ENCODE measurements around the gene C10orf143.

C10orf143 gene

GRCh38 chr10:130042381-130042780 is 68.2 kb downstream of the C10orf143 start:
- Mint-ChIP-seq H3K4me1 (ENCODE audit: low read depth) (no peaks in the 10 kb centered on the region), H3K27me3 (peaks cover 1% of the 10 kb centered on the region), H3K9me3 (no peaks in the 10 kb centered on the region), H3K4me3 (no peak overlapping the region), H3K36me3 (ENCODE audit: low read depth) (no peaks in the 10 kb centered on the region), H3K27ac (no peak overlapping the region)
- intact Hi-C loops (cut with micrococcal nuclease), result no loop called here

GRCh38 chr10:130041451-130042371 is 68.9 kb downstream of the C10orf143 start:
- intact Hi-C loops (cut with micrococcal nuclease), result no loop called here
- Mint-ChIP-seq H3K4me1 (ENCODE audit: low read depth) (no peaks in the 10 kb centered on the region), H3K36me3 (ENCODE audit: low read depth) (no peaks in the 10 kb centered on the region), H3K27me3 (peaks cover 1% of the 10 kb centered on the region), H3K27ac (no peak overlapping the region), H3K4me3 (no peak overlapping the region), H3K9me3 (no peaks in the 10 kb centered on the region)

- Mint-ChIP-seq H3K27me3 (peaks cover 1% of the 10 kb centered on the region), H3K4me1 (ENCODE audit: low read depth) (no peaks in the 10 kb centered on the region), H3K9me3 (no peaks in the 10 kb centered on the region), H3K27ac (no peak overlapping the region), H3K4me3 (no peak overlapping the region), H3K36me3 (ENCODE audit: low read depth) (no peaks in the 10 kb centered on the region)
- intact Hi-C loops (cut with micrococcal nuclease), result no loop called here
These were observed 69.8 kb downstream of the C10orf143 start for GRCh38 chr10:130040817-130041330.

- intact Hi-C loops (cut with micrococcal nuclease), result no loop called here
- Mint-ChIP-seq H3K9me3 (no peaks in the 10 kb centered on the region), H3K36me3 (ENCODE audit: low read depth) (no peaks in the 10 kb centered on the region), H3K4me3 (no peak overlapping the region), H3K27me3 (peaks cover 1% of the 10 kb centered on the region), H3K27ac (no peak overlapping the region), H3K4me1 (ENCODE audit: low read depth) (no peaks in the 10 kb centered on the region)
These were observed 70.3 kb downstream of the C10orf143 start for GRCh38 chr10:130040351-130040750.

- Mint-ChIP-seq H3K4me3 (no peak overlapping the region), H3K27me3 (peaks cover 1% of the 10 kb centered on the region), H3K36me3 (ENCODE audit: low read depth) (no peaks in the 10 kb centered on the region), H3K27ac (no peak overlapping the region), H3K4me1 (ENCODE audit: low read depth) (no peaks in the 10 kb centered on the region), H3K9me3 (no peaks in the 10 kb centered on the region)
- intact Hi-C loops (cut with micrococcal nuclease), result no loop called here
These were observed 71.5 kb downstream of the C10orf143 start for GRCh38 chr10:130039141-130039540.

GRCh38 chr10:130038611-130039109 is 72.0 kb downstream of the C10orf143 start:
- no peaks in the 10 kb centered on the region for H3K27me3 Mint-ChIP-seq

GRCh38 chr10:130038019-130038555 is 72.5 kb downstream of the C10orf143 start:
- no peaks in the 10 kb centered on the region for H3K36me3 Mint-ChIP-seq (ENCODE audit: low read depth)
- no peaks in the 10 kb centered on the region for H3K27me3 Mint-ChIP-seq
- no peaks in the 10 kb centered on the region for H3K4me1 Mint-ChIP-seq (ENCODE audit: low read depth)
- H3K4me3 Mint-ChIP-seq, result no peak overlapping the region
- no peaks in the 10 kb centered on the region for H3K9me3 Mint-ChIP-seq
- intact Hi-C loops (cut with micrococcal nuclease), result no loop called here
- H3K27ac Mint-ChIP-seq, result no peak overlapping the region

More at GRCh38 chr10:130038611-130039109, 72.0 kb downstream of the C10orf143 start:
- no peaks in the 10 kb centered on the region for H3K9me3 Mint-ChIP-seq
- H3K4me3 Mint-ChIP-seq, result no peak overlapping the region
- no peaks in the 10 kb centered on the region for H3K36me3 Mint-ChIP-seq (ENCODE audit: low read depth)
- H3K4me1 Mint-ChIP-seq (ENCODE audit: low read depth), result no peaks in the 10 kb centered on the region
- intact Hi-C loops (cut with micrococcal nuclease), result no loop called here
- no peak overlapping the region for H3K27ac Mint-ChIP-seq

GRCh38 chr10:130037169-130037661 is 73.4 kb downstream of the C10orf143 start:
- Mint-ChIP-seq H3K9me3 (no peaks in the 10 kb centered on the region), H3K4me1 (ENCODE audit: low read depth) (no peaks in the 10 kb centered on the region), H3K27me3 (no peaks in the 10 kb centered on the region), H3K27ac (no peak overlapping the region), H3K4me3 (no peak overlapping the region), H3K36me3 (ENCODE audit: low read depth) (no peaks in the 10 kb centered on the region)
- intact Hi-C loops (cut with micrococcal nuclease), result no loop called here

GRCh38 chr10:130036296-130037065 is 74.1 kb downstream of the C10orf143 start:
- Mint-ChIP-seq H3K4me1 (ENCODE audit: low read depth) (no peaks in the 10 kb centered on the region), H3K36me3 (ENCODE audit: low read depth) (no peaks in the 10 kb centered on the region), H3K27me3 (no peaks in the 10 kb centered on the region), H3K9me3 (no peaks in the 10 kb centered on the region), H3K4me3 (no peak overlapping the region), H3K27ac (no peak overlapping the region)
- intact Hi-C loops (cut with micrococcal nuclease), result no loop called here

GRCh38 chr10:130029209-130029608 is 81.4 kb downstream of the C10orf143 start:
- no peaks in the 10 kb centered on the region for H3K4me1 Mint-ChIP-seq (ENCODE audit: low read depth)
- H3K36me3 Mint-ChIP-seq (ENCODE audit: low read depth), result no peaks in the 10 kb centered on the region
- intact Hi-C loops (cut with micrococcal nuclease), result no loop called here
- peaks cover 3% of the 10 kb centered on the region for H3K27me3 Mint-ChIP-seq
- no peak overlapping the region for H3K4me3 Mint-ChIP-seq
- H3K27ac Mint-ChIP-seq, result no peak overlapping the region
- no peaks in the 10 kb centered on the region for H3K9me3 Mint-ChIP-seq

GRCh38 chr10:130028465-130028819 is 82.2 kb downstream of the C10orf143 start:
- no peaks in the 10 kb centered on the region for H3K9me3 Mint-ChIP-seq
- H3K36me3 Mint-ChIP-seq (ENCODE audit: low read depth), result no peaks in the 10 kb centered on the region
- no peaks in the 10 kb centered on the region for H3K4me1 Mint-ChIP-seq (ENCODE audit: low read depth)
- intact Hi-C loops (cut with micrococcal nuclease), result no loop called here
- H3K27me3 Mint-ChIP-seq, result peaks cover 3% of the 10 kb centered on the region
- no peak overlapping the region for H3K27ac Mint-ChIP-seq
- H3K4me3 Mint-ChIP-seq, result no peak overlapping the region

- Mint-ChIP-seq H3K4me1 (ENCODE audit: low read depth) (no peaks in the 10 kb centered on the region), H3K4me3 (no peak overlapping the region), H3K27ac (no peak overlapping the region), H3K9me3 (no peaks in the 10 kb centered on the region), H3K27me3 (peaks cover 3% of the 10 kb centered on the region), H3K36me3 (ENCODE audit: low read depth) (no peaks in the 10 kb centered on the region)
- intact Hi-C loops (cut with micrococcal nuclease), result no loop called here
These were observed 82.7 kb downstream of the C10orf143 start for GRCh38 chr10:130027716-130028464.

- H3K27me3 Mint-ChIP-seq, result peaks cover 3% of the 10 kb centered on the region
- no peak overlapping the region for H3K4me3 Mint-ChIP-seq
These were observed 83.8 kb downstream of the C10orf143 start for GRCh38 chr10:130026670-130027456.

More at GRCh38 chr10:130026670-130027456, 83.8 kb downstream of the C10orf143 start:
- Mint-ChIP-seq H3K27ac (no peak overlapping the region), H3K36me3 (ENCODE audit: low read depth) (no peaks in the 10 kb centered on the region), H3K9me3 (no peaks in the 10 kb centered on the region), H3K4me1 (ENCODE audit: low read depth) (no peaks in the 10 kb centered on the region)
- intact Hi-C loops (cut with micrococcal nuclease), result no loop called here

All from dendritic cell treated with granulocyte-macrophage colony-stimulating factor and Interleukin-4, amounts not matched to agents 40 ng/mL and 50 ng/mL, for 4 days (primary cell).